ENCODE data around the gene ABHD16B.

DNA sequence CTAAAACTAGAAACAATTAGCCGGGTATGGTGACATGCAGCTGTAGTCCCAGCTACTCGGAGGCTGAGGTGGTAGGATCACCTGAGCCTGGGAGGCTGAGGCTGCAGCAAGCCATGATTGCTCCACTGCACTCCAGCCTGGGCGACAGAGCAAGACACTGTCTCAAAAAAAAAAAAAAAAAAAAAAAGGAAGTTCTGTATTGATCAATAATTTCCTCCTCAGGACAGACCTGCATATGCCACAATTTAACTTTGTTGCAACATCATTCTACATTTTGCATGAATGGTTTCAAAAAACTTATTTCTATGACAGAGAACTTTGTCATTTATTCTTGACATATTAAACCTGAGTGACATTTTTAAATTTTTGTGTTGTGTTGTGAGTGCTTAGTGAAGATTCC is 39.1 kb downstream of the ABHD16B start:
- no peak for TF ChIP-seq CTCF (conservative IDR thresholded peaks at IDR 0.05; ENCODE audit: low read depth in 2 of 2)
- no peak for TF ChIP-seq REST (IDR thresholded peaks at IDR 0.05; ENCODE audit: unreplicated experiment)
- no peak for TF ChIP-seq CREB1 (CRISPR knock-in tag; IDR thresholded peaks at IDR 0.05; ENCODE audit: low read depth)
- no peak for TF ChIP-seq EZH2 (IDR thresholded peaks at IDR 0.05; ENCODE audit: low read depth, unreplicated experiment)
- no peak for TF ChIP-seq POLR2AphosphoS5 (IDR thresholded peaks at IDR 0.05; ENCODE audit: low read depth)
- TF ChIP-seq STAT1 (IDR thresholded peaks at IDR 0.05; ENCODE audit: unreplicated experiment): no peak
- TF ChIP-seq EZH2phosphoT487 (IDR thresholded peaks at IDR 0.05; ENCODE audit: unreplicated experiment): no peak
- TF ChIP-seq ETS1 (IDR thresholded peaks at IDR 0.05): no peak
